A549 (cell line): ENCODE results near the gene ATP2B3.

Source experiments
- CEBPB ChIP-seq, 2 experiments: fragments of >200 bp in 1 of 2; sonication (Bioruptor Twin) in 1 of 2; formaldehyde crosslinking in 1 of 2; IDR thresholded peaks; 2 replicates each; pipeline ENCODE4 v1.6.1; 2012 to 2016
- EP300 ChIP-seq, 2 experiments: fragments of >200 bp; sonication (Bioruptor Twin); formaldehyde crosslinking; IDR thresholded peaks; 2 replicates in 1 of 2; 3 replicates in 1 of 2; pipeline ENCODE4 v1.6.1; 2016 to 2017
- JUNB ChIP-seq: fragments of >200 bp; sonication (Bioruptor Twin); formaldehyde crosslinking; IDR thresholded peaks from 2 replicates; pipeline ENCODE4 v1.6.1; 2016
- MAZ ChIP-seq: fragments of 150-350 bp; IDR thresholded peaks from 2 replicates; pipeline ENCODE4 v1.6.1; 2014; ENCODE audit warnings: antibody characterized with exemption, low read depth, low read length, borderline replicate concordance
- POLR2A ChIP-seq: IDR thresholded peaks from 2 replicates; pipeline ENCODE4 v1.6.1; 2012; ENCODE audit warnings: mild to moderate bottlenecking, low read length
- RCOR1 ChIP-seq: fragments of 150-350 bp; IDR thresholded peaks from 2 replicates; pipeline ENCODE4 v1.6.1; 2014; ENCODE audit warnings: antibody characterized with exemption, low read length, low read depth
- SMC3 ChIP-seq: fragments of >200 bp; sonication (Bioruptor Twin); formaldehyde crosslinking; IDR thresholded peaks from 3 replicates; pipeline ENCODE4 v1.6.1; 2018; ENCODE audit warnings: inconsistent platforms
- TFCP2L1 ChIP-seq: fragments of 250-450 bp; sonication (Bioruptor Pico); IDR thresholded peaks from 2 replicates; pipeline ENCODE4 v1.5.0; 2021; ENCODE audit warnings: mild to moderate bottlenecking
- USF2 ChIP-seq: fragments of 450-650 bp; IDR thresholded peaks from 2 replicates; pipeline ENCODE4 v1.6.1; 2014; ENCODE audit warnings: antibody characterized with exemption
- ZFP36 ChIP-seq: fragments of 450-650 bp; IDR thresholded peaks from 2 replicates; pipeline ENCODE4 v1.6.1; 2014; ENCODE audit warnings: borderline replicate concordance; ENCODE audit not compliant: partially characterized antibody
- TF ChIP-seq, protein P1 (sequence below): fragments of >200 bp; sonication (Bioruptor Twin); formaldehyde crosslinking; IDR thresholded peaks from 3 replicates; pipeline ENCODE4 v1.5.1; 2016

DNA sequence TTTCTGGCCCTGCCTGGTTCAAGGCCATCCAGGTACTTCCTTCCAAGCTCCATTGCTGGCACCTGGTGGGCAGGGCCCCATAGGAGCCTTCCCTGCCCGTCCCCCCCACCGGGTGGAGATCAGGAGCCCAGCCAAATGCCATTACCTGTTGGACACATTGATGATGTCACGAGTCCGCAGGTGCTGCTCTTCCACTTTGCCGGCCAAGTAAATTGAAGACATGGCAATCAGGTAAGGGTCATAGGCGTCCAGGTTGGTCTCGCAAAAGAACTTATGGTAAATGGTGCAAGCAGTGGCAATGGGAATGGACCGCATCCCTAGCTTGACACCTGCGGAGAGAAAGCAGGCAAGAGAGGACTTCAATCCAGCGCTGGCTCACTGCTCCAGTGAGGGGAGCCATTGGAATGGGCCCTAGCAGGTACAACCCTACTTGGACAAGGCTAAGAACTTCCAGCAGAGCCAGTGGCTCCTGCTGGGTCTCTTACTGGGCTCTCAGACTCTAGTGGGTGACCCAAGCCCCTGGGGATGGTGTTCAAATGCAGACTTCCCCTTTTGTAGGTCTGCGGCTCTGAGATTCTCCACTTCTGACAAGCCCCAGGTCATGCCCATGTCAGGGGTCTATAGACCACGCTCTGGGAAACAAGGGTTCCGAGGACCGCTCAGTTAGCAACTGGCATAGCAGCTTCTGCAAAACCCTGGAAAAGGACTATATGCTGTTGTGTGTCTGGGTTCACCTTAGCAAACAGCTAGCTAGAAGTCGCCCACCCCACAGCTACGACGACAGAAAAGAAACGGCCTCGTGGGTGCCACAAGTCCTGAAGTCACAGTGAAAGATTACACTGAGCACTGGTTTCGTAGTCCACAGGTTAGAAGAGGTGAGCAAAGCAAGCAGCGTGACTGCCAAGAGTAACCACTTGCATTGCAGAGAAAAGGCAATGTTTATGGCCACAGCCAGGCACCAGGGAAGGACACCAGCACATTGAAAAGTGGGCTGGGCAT, 78.7 kb downstream of the ATP2B3 start:
- no peak for TF ChIP-seq SMC3
- TF ChIP-seq, protein P1, sequence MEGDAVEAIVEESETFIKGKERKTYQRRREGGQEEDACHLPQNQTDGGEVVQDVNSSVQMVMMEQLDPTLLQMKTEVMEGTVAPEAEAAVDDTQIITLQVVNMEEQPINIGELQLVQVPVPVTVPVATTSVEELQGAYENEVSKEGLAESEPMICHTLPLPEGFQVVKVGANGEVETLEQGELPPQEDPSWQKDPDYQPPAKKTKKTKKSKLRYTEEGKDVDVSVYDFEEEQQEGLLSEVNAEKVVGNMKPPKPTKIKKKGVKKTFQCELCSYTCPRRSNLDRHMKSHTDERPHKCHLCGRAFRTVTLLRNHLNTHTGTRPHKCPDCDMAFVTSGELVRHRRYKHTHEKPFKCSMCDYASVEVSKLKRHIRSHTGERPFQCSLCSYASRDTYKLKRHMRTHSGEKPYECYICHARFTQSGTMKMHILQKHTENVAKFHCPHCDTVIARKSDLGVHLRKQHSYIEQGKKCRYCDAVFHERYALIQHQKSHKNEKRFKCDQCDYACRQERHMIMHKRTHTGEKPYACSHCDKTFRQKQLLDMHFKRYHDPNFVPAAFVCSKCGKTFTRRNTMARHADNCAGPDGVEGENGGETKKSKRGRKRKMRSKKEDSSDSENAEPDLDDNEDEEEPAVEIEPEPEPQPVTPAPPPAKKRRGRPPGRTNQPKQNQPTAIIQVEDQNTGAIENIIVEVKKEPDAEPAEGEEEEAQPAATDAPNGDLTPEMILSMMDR = no peak
- no peak for TF ChIP-seq JUNB
- no peak for TF ChIP-seq POLR2A
- no peak for TF ChIP-seq MAZ
- TF ChIP-seq ZFP36 = no peak
- TF ChIP-seq TFCP2L1 = no peak
- TF ChIP-seq CEBPB (IDR thresholded peaks at IDR 0.05) = no peak
- TF ChIP-seq EP300 (IDR thresholded peaks at IDR 0.05) = no peak
- TF ChIP-seq RCOR1 = no peak
- TF ChIP-seq USF2 = no peak
